Neural cell (in vitro differentiated cells): ENCODE results near the gene APBA2. TPM values are rescaled to one million over a fixed set of nuclear protein-coding genes. Genes with fewer than 3 reads are reported as not detected.

Experiments used
- H2AFZ ChIP-seq: fragments of 200-600, 300-800 bp; sonication (generic), shearing (Covaris generic); 2 replicates; pipeline ENCODE4 v1.6.0; 2014; ENCODE audit warnings: low read depth, mild to moderate bottlenecking, antibody characterized with exemption, low read length, moderate library complexity
- H3F3A ChIP-seq: fragments of 200-600 bp; shearing (Covaris generic); 2 replicates; pipeline ENCODE4 v1.6.1; 2016; ENCODE audit warnings: mild to moderate bottlenecking, moderate library complexity, mixed read lengths, antibody characterized with exemption, low read length; ENCODE audit not compliant: insufficient read depth, poor library complexity, severe bottlenecking
- H3K27ac ChIP-seq: fragments of 200-600, 300-800 bp; sonication (generic), shearing (Covaris generic); 2 replicates; pipeline ENCODE4 v1.5.1; 2014; ENCODE audit warnings: mild to moderate bottlenecking, low read length, moderate library complexity
- H3K27me3 ChIP-seq: fragments of 300-800, 200-600 bp; sonication (generic), shearing (Covaris generic); 2 replicates; pipeline ENCODE4 v1.6.0; 2014; ENCODE audit warnings: mild to moderate bottlenecking, low read depth, low read length, moderate library complexity; ENCODE audit not compliant: insufficient read depth
- H3K36me3 ChIP-seq: fragments of 300-800, 200-600 bp; sonication (generic), shearing (Covaris generic); 2 replicates; pipeline ENCODE4 v1.5.1; 2014; ENCODE audit warnings: mild to moderate bottlenecking, antibody characterized with exemption, low read length, moderate library complexity; ENCODE audit not compliant: insufficient read depth
- H3K4me2 ChIP-seq: fragments of 300-800, 200-600 bp; sonication (generic), shearing (Covaris generic); 2 replicates; pipeline ENCODE4 v1.6.0; 2014; ENCODE audit warnings: mild to moderate bottlenecking, low read length
- H3K4me3 ChIP-seq: fragments of 300-800, 200-600 bp; sonication (generic), shearing (Covaris generic); 2 replicates; pipeline ENCODE4 v1.5.1; 2014; ENCODE audit warnings: mild to moderate bottlenecking, low read length, moderate library complexity
- H3K79me2 ChIP-seq: fragments of 200-600 bp; shearing (Covaris generic); replicated peaks from 2 replicates; pipeline ENCODE4 v1.6.0; 2014; ENCODE audit warnings: mild to moderate bottlenecking, low read length, moderate library complexity; ENCODE audit not compliant: insufficient read depth
- H3K9ac ChIP-seq: fragments of 300-800, 200-600 bp; sonication (generic), shearing (Covaris generic); 2 replicates; pipeline ENCODE4 v1.6.1; 2016; ENCODE audit warnings: mild to moderate bottlenecking, low read length, mixed read lengths
- H3K9me2 ChIP-seq: fragments of 200-600 bp; shearing (Covaris generic); 2 replicates; pipeline ENCODE4 v1.6.1; 2016; ENCODE audit warnings: mild to moderate bottlenecking, low read length, mixed read lengths; ENCODE audit not compliant: insufficient read depth
- H3K9me3 ChIP-seq: fragments of 200-600, 300-800 bp; sonication (generic), shearing (Covaris generic); 2 replicates; pipeline ENCODE4 v1.6.1; 2016; ENCODE audit warnings: mild to moderate bottlenecking, mixed run types, low read length, moderate library complexity, mixed read lengths
- H4K20me1 ChIP-seq: fragments of 200-600 bp; shearing (Covaris generic); 2 replicates; pipeline ENCODE4 v1.6.1; 2016; ENCODE audit warnings: mild to moderate bottlenecking, mixed run types; ENCODE audit not compliant: insufficient read depth
- EP300 ChIP-seq: fragments of 450-650 bp; conservative IDR thresholded peaks from 2 replicates; pipeline ENCODE4 v1.6.1; 2014; ENCODE audit warnings: antibody characterized with exemption, mild to moderate bottlenecking, moderate library complexity; ENCODE audit not compliant: poor library complexity, severe bottlenecking
- EZH2 ChIP-seq: fragments of 200-600, 300-800 bp; shearing (Covaris generic), sonication (generic); IDR thresholded peaks from 2 replicates; pipeline ENCODE4 v1.6.1; 2014; ENCODE audit warnings: antibody characterized with exemption, low read length, borderline replicate concordance, mild to moderate bottlenecking; ENCODE audit not compliant: insufficient read depth, poor library complexity, severe bottlenecking
- MXI1 ChIP-seq: fragments of 450-650 bp; conservative IDR thresholded peaks from 2 replicates; pipeline ENCODE4 v1.6.1; 2014; ENCODE audit warnings: antibody characterized with exemption, mild to moderate bottlenecking; ENCODE audit not compliant: poor library complexity, severe bottlenecking
- POLR2AphosphoS5 ChIP-seq: IDR thresholded peaks from 2 replicates; pipeline ENCODE4 v1.6.1; 2012
- RAD21 ChIP-seq: fragments of 450-650 bp; conservative IDR thresholded peaks from 2 replicates; pipeline ENCODE4 v1.6.1; 2014; ENCODE audit warnings: antibody characterized with exemption, mild to moderate bottlenecking, moderate library complexity
- SMC3 ChIP-seq: fragments of 450-650 bp; conservative IDR thresholded peaks from 2 replicates; pipeline ENCODE4 v1.6.1; 2014; ENCODE audit warnings: antibody characterized with exemption, mild to moderate bottlenecking, moderate library complexity; ENCODE audit not compliant: poor library complexity
- TAF1 ChIP-seq: IDR thresholded peaks from 2 replicates; pipeline ENCODE4 v1.6.1; 2012; ENCODE audit warnings: low read depth
- polyA plus RNA-seq: library from polyadenylated mRNA; depleted of rRNA; stranded (reverse); fragments of >200 nt; gene quantifications from 2 replicates; pipeline ENCODE4 v1.2.3, GENCODE V29; 2014
- TF ChIP-seq, protein P1 (sequence below): fragments of 450-650 bp; IDR thresholded peaks from 2 replicates; pipeline ENCODE4 v1.5.1; 2014; ENCODE audit warnings: antibody characterized with exemption, mild to moderate bottlenecking, moderate library complexity; ENCODE audit not compliant: poor library complexity, severe bottlenecking
- TF ChIP-seq, protein P2 (sequence below): IDR thresholded peaks from 2 replicates; pipeline ENCODE4 v1.6.1; 2012; ENCODE audit warnings: borderline replicate concordance

The APBA2 gene
- polyA plus RNA-seq, 1 donor from 2014 or later, result 134 TPM

- H3F3A ChIP-seq, result no peaks in the 10 kb centered on the region
- no peaks in the 10 kb centered on the region for H3K27me3 ChIP-seq
- no peak overlapping the region for H3K4me2 ChIP-seq
- H3K27ac ChIP-seq, result no peak overlapping the region
- no peaks in the 10 kb centered on the region for H4K20me1 ChIP-seq
- TF ChIP-seq EZH2, result no peak
- no peak for TF ChIP-seq SMC3
- TF ChIP-seq TAF1, result no peak
- TF ChIP-seq, protein P1, sequence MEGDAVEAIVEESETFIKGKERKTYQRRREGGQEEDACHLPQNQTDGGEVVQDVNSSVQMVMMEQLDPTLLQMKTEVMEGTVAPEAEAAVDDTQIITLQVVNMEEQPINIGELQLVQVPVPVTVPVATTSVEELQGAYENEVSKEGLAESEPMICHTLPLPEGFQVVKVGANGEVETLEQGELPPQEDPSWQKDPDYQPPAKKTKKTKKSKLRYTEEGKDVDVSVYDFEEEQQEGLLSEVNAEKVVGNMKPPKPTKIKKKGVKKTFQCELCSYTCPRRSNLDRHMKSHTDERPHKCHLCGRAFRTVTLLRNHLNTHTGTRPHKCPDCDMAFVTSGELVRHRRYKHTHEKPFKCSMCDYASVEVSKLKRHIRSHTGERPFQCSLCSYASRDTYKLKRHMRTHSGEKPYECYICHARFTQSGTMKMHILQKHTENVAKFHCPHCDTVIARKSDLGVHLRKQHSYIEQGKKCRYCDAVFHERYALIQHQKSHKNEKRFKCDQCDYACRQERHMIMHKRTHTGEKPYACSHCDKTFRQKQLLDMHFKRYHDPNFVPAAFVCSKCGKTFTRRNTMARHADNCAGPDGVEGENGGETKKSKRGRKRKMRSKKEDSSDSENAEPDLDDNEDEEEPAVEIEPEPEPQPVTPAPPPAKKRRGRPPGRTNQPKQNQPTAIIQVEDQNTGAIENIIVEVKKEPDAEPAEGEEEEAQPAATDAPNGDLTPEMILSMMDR, result no peak
- no peak for TF ChIP-seq POLR2AphosphoS5
- no peak for TF ChIP-seq EP300
- TF ChIP-seq RAD21, result no peak
- TF ChIP-seq MXI1, result no peak
- TF ChIP-seq, protein P2, sequence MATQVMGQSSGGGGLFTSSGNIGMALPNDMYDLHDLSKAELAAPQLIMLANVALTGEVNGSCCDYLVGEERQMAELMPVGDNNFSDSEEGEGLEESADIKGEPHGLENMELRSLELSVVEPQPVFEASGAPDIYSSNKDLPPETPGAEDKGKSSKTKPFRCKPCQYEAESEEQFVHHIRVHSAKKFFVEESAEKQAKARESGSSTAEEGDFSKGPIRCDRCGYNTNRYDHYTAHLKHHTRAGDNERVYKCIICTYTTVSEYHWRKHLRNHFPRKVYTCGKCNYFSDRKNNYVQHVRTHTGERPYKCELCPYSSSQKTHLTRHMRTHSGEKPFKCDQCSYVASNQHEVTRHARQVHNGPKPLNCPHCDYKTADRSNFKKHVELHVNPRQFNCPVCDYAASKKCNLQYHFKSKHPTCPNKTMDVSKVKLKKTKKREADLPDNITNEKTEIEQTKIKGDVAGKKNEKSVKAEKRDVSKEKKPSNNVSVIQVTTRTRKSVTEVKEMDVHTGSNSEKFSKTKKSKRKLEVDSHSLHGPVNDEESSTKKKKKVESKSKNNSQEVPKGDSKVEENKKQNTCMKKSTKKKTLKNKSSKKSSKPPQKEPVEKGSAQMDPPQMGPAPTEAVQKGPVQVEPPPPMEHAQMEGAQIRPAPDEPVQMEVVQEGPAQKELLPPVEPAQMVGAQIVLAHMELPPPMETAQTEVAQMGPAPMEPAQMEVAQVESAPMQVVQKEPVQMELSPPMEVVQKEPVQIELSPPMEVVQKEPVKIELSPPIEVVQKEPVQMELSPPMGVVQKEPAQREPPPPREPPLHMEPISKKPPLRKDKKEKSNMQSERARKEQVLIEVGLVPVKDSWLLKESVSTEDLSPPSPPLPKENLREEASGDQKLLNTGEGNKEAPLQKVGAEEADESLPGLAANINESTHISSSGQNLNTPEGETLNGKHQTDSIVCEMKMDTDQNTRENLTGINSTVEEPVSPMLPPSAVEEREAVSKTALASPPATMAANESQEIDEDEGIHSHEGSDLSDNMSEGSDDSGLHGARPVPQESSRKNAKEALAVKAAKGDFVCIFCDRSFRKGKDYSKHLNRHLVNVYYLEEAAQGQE, result no peak
- no peaks in the 10 kb centered on the region for H3K9me3 ChIP-seq
- no peaks in the 10 kb centered on the region for H3K9me2 ChIP-seq
- H3K36me3 ChIP-seq, result no peaks in the 10 kb centered on the region
- H3K4me3 ChIP-seq, result no peak overlapping the region
- H3K9ac ChIP-seq, result no peak overlapping the region
- no peak overlapping the region for H2AFZ ChIP-seq
- H3K79me2 ChIP-seq, result peaks cover 17% of the 10 kb centered on the region
These were observed 28.3 kb downstream of the APBA2 start for GRCh38 chr15:28914046-28914445.

- no peak overlapping the region for H3K4me3 ChIP-seq
- no peaks in the 10 kb centered on the region for H3K27me3 ChIP-seq
- TF ChIP-seq TAF1 (no peak), EZH2 (no peak), EP300 (no peak), POLR2AphosphoS5 (no peak), RAD21 (no peak), MXI1 (no peak), SMC3 (no peak)
- TF ChIP-seq, protein P1, result no peak
- TF ChIP-seq, protein P2, result no peak
- H3K9me2 ChIP-seq, result no peaks in the 10 kb centered on the region
- no peak overlapping the region for H3K27ac ChIP-seq
- peaks cover 14% of the 10 kb centered on the region for H3K79me2 ChIP-seq
- H3K9me3 ChIP-seq, result no peaks in the 10 kb centered on the region
- H3K36me3 ChIP-seq, result no peaks in the 10 kb centered on the region
- H3F3A ChIP-seq, result no peaks in the 10 kb centered on the region
- no peak overlapping the region for H2AFZ ChIP-seq
- H3K4me2 ChIP-seq, result no peak overlapping the region
- no peak overlapping the region for H3K9ac ChIP-seq
- no peaks in the 10 kb centered on the region for H4K20me1 ChIP-seq
These were observed 28.8 kb downstream of the APBA2 start for GRCh38 chr15:28914483-28915023.
